Neuronal stem cell (in vitro differentiated cells): ENCODE data around the gene ROS1.
"Not testable (repeated sequence)": the region's sequence is repeated elsewhere in the genome, so short reads cannot be mapped to it uniquely, and the experiment has no call there.

ENCODE experiments used
- DNase-seq: peaks from one replicate; pipeline ENCODE4 v3.0.0-alpha.2; 2013; ENCODE audit warnings: low spot score
- H2AFZ ChIP-seq: one replicate; pipeline ENCODE4 v1.6.1; 2013; ENCODE audit warnings: mild to moderate bottlenecking, low read length, inconsistent platforms
- H2AK5ac ChIP-seq: 2 replicates; pipeline ENCODE4 v1.6.1; 2013; ENCODE audit warnings: low read depth, mild to moderate bottlenecking, inconsistent platforms, low read length, moderate library complexity, mixed read lengths
- H2BK120ac ChIP-seq: 2 replicates; pipeline ENCODE4 v1.6.1; 2013; ENCODE audit warnings: low read depth, mild to moderate bottlenecking, inconsistent platforms, low read length, moderate library complexity, mixed read lengths
- H2BK12ac ChIP-seq: one replicate; pipeline ENCODE4 v1.6.1; 2013; ENCODE audit warnings: low read length, inconsistent platforms
- H2BK15ac ChIP-seq: 2 replicates; pipeline ENCODE4 v1.6.1; 2013; ENCODE audit warnings: mild to moderate bottlenecking, low read length, inconsistent platforms, mixed read lengths
- H2BK5ac ChIP-seq: one replicate; pipeline ENCODE4 v1.6.1; 2013; ENCODE audit warnings: inconsistent platforms, mild to moderate bottlenecking, low read length, moderate library complexity
- H3K14ac ChIP-seq: one replicate; pipeline ENCODE4 v1.6.1; 2013; ENCODE audit warnings: low read length, inconsistent platforms
- H3K18ac ChIP-seq: 2 replicates; pipeline ENCODE4 v1.6.1; 2013; ENCODE audit warnings: low read length, inconsistent platforms
- H3K23ac ChIP-seq: 2 replicates; pipeline ENCODE4 v1.6.1; 2013; ENCODE audit warnings: low read depth, mild to moderate bottlenecking, mixed read lengths, low read length, inconsistent platforms; ENCODE audit not compliant: poor library complexity
- H3K27ac ChIP-seq: replicated peaks from 3 replicates; pipeline ENCODE4 v1.5.1; 2013; ENCODE audit warnings: low read length, inconsistent platforms
- H3K27me3 ChIP-seq, 3 experiments: 2 replicates each; pipeline ENCODE4 v1.6.1; 2013; ENCODE audit warnings: low read length in 3 of 3, mild to moderate bottlenecking in 2 of 3, inconsistent platforms in 1 of 3, low read depth in 1 of 3, mixed read lengths in 1 of 3, moderate library complexity in 1 of 3; ENCODE audit not compliant: control insufficient read depth in 3 of 3, insufficient read depth in 3 of 3
- H3K36me3 ChIP-seq, 2 donors: replicated peaks in 1 of 2; 2 replicates each; pipeline ENCODE4 v1.6.1; 2013; ENCODE audit warnings: low read length in 2 of 2; ENCODE audit not compliant: control insufficient read depth in 2 of 2, insufficient read depth in 2 of 2
- H3K4ac ChIP-seq: 2 replicates; pipeline ENCODE4 v1.6.1; 2013; ENCODE audit warnings: inconsistent platforms, mild to moderate bottlenecking, low read length, moderate library complexity
- H3K4me1 ChIP-seq, 2 donors: 1 replicate in 1 of 2; 2 replicates in 1 of 2; pipeline ENCODE4 v1.6.1; 2013; ENCODE audit warnings: low read length in 2 of 2, low read depth in 1 of 2; ENCODE audit not compliant: control insufficient read depth in 2 of 2, insufficient read depth in 1 of 2
- H3K4me2 ChIP-seq: one replicate; pipeline ENCODE4 v1.6.1; 2013; ENCODE audit warnings: mild to moderate bottlenecking, low read length, inconsistent platforms; ENCODE audit not compliant: insufficient read depth, poor library complexity, severe bottlenecking
- H3K4me3 ChIP-seq, 2 donors: 2 replicates each; pipeline ENCODE4 v1.5.1; 2013; ENCODE audit warnings: low read length in 2 of 2, mild to moderate bottlenecking in 2 of 2, inconsistent platforms in 1 of 2, moderate library complexity in 1 of 2
- H3K79me1 ChIP-seq: one replicate; pipeline ENCODE4 v1.6.1; 2013; ENCODE audit warnings: low read depth, mild to moderate bottlenecking, inconsistent platforms, low read length, moderate library complexity
- H3K9ac ChIP-seq: one replicate; pipeline ENCODE4 v1.6.1; 2013; ENCODE audit warnings: mild to moderate bottlenecking, low read depth, low read length, inconsistent platforms; ENCODE audit not compliant: poor library complexity
- H3K9me3 ChIP-seq, 2 donors: replicated peaks in 1 of 2; 2 replicates each; pipeline versions ENCODE3 to v1.6.1; 2013; ENCODE audit warnings: low read length in 2 of 2, mild to moderate bottlenecking in 2 of 2, inconsistent platforms in 1 of 2, low read depth in 1 of 2, mixed read lengths in 1 of 2, moderate library complexity in 1 of 2; ENCODE audit not compliant: control insufficient read depth in 2 of 2, insufficient read depth in 1 of 2
- H4K8ac ChIP-seq: one replicate; pipeline ENCODE4 v1.6.1; 2013; ENCODE audit warnings: low read depth, mild to moderate bottlenecking, inconsistent platforms, low read length, moderate library complexity
- H4K91ac ChIP-seq: one replicate; pipeline ENCODE4 v1.6.1; 2013; ENCODE audit warnings: low read length, low read depth, mild to moderate bottlenecking, inconsistent platforms; ENCODE audit not compliant: poor library complexity
- WGBS, 2 donors: extraction: QIAGEN DNeasy Blood & Tissue Kit; methylation state at CpG; one replicate each; pipeline ENCODE4 v1.1.7; 2013; ENCODE audit warnings: missing lambda C conversion rate in 2 of 2, mixed read lengths in 1 of 2; ENCODE audit not compliant: insufficient read length in 2 of 2, insufficient replicate concordance in 1 of 2; ENCODE audit errors: extremely low coverage in 2 of 2; 5-methylcytosine and 5-hydroxymethylcytosine counted together

The ROS1 gene

GRCh38 chr6:117375446-117375845, 50.3 kb downstream of the ROS1 start:
- H2AK5ac ChIP-seq: no peak overlapping the region
- no peaks in the 10 kb centered on the region for H3K36me3 ChIP-seq

GRCh38 chr6:117373211-117373813, 52.4 kb downstream of the ROS1 start:
- Histone ChIP-seq H3K4me1 (no peaks in the 10 kb centered on the region), H3K9me3 (peaks cover 0 to 2% of the 10 kb centered on the region in 2 donors), H2BK5ac (no peak overlapping the region), H3K79me1 (no peaks in the 10 kb centered on the region), H3K27me3 (no peaks in the 10 kb centered on the region), H3K18ac (peak overlapping the region; percentile 64), H2AFZ (no peak overlapping the region), H3K4ac (no peak overlapping the region), H4K91ac (no peak overlapping the region), H2AK5ac (no peak overlapping the region), H3K23ac (no peak overlapping the region), H2BK12ac (peak overlapping the region; percentile 10), H3K9ac (no peak overlapping the region), H2BK15ac (no peak overlapping the region), H3K27ac (no peak overlapping the region), H3K36me3 (no peaks in the 10 kb centered on the region), H2BK120ac (no peak overlapping the region), H3K4me2 (no peak overlapping the region), H3K4me3 (no peak overlapping the region), H3K14ac (peak overlapping the region; percentile 38), H4K8ac (peak overlapping the region; percentile 65)
- no CpG with 5 or more reads among the region's 33 CpGs for WGBS, 2 donors
- DNase-seq: no peak

More at GRCh38 chr6:117375446-117375845, 50.3 kb downstream of the ROS1 start:
- H2BK12ac ChIP-seq: no peak overlapping the region
- DNase-seq: no peak
- H3K27me3 ChIP-seq: no peaks in the 10 kb centered on the region
- H3K4me1 ChIP-seq: no peaks in the 10 kb centered on the region
- no peak overlapping the region for H3K4me2 ChIP-seq
- H4K8ac ChIP-seq: no peak overlapping the region
- H3K9me3 ChIP-seq: peaks cover 0 to 2% of the 10 kb centered on the region in 2 donors
- H2BK15ac ChIP-seq: no peak overlapping the region
- H3K23ac ChIP-seq: no peak overlapping the region
- H2BK120ac ChIP-seq: no peak overlapping the region
- H3K4me3 ChIP-seq: no peak overlapping the region
- no peak overlapping the region for H4K91ac ChIP-seq
- H2AFZ ChIP-seq: no peak overlapping the region
- H3K18ac ChIP-seq: no peak overlapping the region
- H3K9ac ChIP-seq: no peak overlapping the region
- no peak overlapping the region for H3K14ac ChIP-seq
- no peak overlapping the region for H3K27ac ChIP-seq
- no peak overlapping the region for H3K4ac ChIP-seq
- no peaks in the 10 kb centered on the region for H3K79me1 ChIP-seq
- no peak overlapping the region for H2BK5ac ChIP-seq

- H3K4me1 ChIP-seq, H2AFZ ChIP-seq, H3K18ac ChIP-seq, H3K36me3 ChIP-seq, H3K4me2 ChIP-seq, H2BK12ac ChIP-seq, H4K8ac ChIP-seq, H3K4me3 ChIP-seq, H3K27ac ChIP-seq, DNase-seq, H3K9ac ChIP-seq, H3K9me3 ChIP-seq, H2BK120ac ChIP-seq, H3K27me3 ChIP-seq, H3K23ac ChIP-seq, H3K4ac ChIP-seq, H4K91ac ChIP-seq, H2AK5ac ChIP-seq, H2BK15ac ChIP-seq, H2BK5ac ChIP-seq, H3K14ac ChIP-seq, H3K79me1 ChIP-seq: not testable (repeated sequence)
- WGBS, 2 donors: no CpG with 5 or more reads among the region's 8 CpGs
Measured at GRCh38 chr6:117372289-117372688, 53.5 kb downstream of the ROS1 start.

- Histone ChIP-seq H3K4ac (no peak overlapping the region), H4K91ac (no peak overlapping the region), H3K9me3 (peaks cover 0 to 2% of the 10 kb centered on the region in 2 donors), H4K8ac (no peak overlapping the region), H3K4me1 (no peaks in the 10 kb centered on the region), H3K4me3 (no peak overlapping the region), H3K14ac (no peak overlapping the region), H3K27ac (no peak overlapping the region), H2BK5ac (no peak overlapping the region), H3K18ac (no peak overlapping the region), H3K79me1 (no peaks in the 10 kb centered on the region), H2BK120ac (no peak overlapping the region), H2BK12ac (no peak overlapping the region), H2AFZ (peak overlapping the region; percentile 17), H3K9ac (no peak overlapping the region), H3K4me2 (no peak overlapping the region), H2AK5ac (no peak overlapping the region), H3K23ac (no peak overlapping the region), H3K36me3 (no peaks in the 10 kb centered on the region), H2BK15ac (no peak overlapping the region), H3K27me3 (no peaks in the 10 kb centered on the region)
- no peak for DNase-seq
- no CpG with 5 or more reads among the region's 4 CpGs for WGBS, 2 donors
Measured at GRCh38 chr6:117371492-117371891, 54.2 kb downstream of the ROS1 start.
